Activated CD4-positive, alpha-beta memory T cell treated with anti-CD3 and anti-CD28 coated beads for 36 hours (primary cell): Measurements from ENCODE around the gene HS6ST3. TPM values are rescaled to one million over a fixed set of nuclear protein-coding genes. Genes with fewer than 3 reads are reported as not detected.

Source experiments
- CTCF ChIA-PET: fragments of 350-600 bp; sonication (Branson Sonifier 250); formaldehyde crosslinking; loops from one replicate; lab custom pipeline; 2021; ENCODE audit warnings: antibody characterized with exemption, inconsistent platforms; lab: Charles Lee
- POLR2A ChIA-PET: fragments of 350-600 bp; sonication (Branson Sonifier 250); formaldehyde crosslinking; loops from one replicate; lab custom pipeline; 2021; ENCODE audit warnings: antibody characterized with exemption; lab: Charles Lee
- DNase-seq: peaks from one replicate; pipeline ENCODE4 v3.0.0-alpha.2; 2020
- H3K27ac Mint-ChIP-seq: one replicate; pipeline ENCODE4 v1.8.0; 2021; ENCODE audit warnings: mixed read lengths
- H3K27me3 Mint-ChIP-seq: one replicate; pipeline ENCODE4 v1.8.0; 2021; ENCODE audit warnings: mixed read lengths
- H3K36me3 Mint-ChIP-seq: one replicate; pipeline ENCODE4 v1.8.0; 2021; ENCODE audit warnings: mixed read lengths
- H3K4me1 Mint-ChIP-seq: one replicate; pipeline ENCODE4 v1.8.0; 2021; ENCODE audit warnings: low read depth, mixed read lengths
- H3K4me3 Mint-ChIP-seq: one replicate; pipeline ENCODE4 v1.8.0; 2021; ENCODE audit warnings: mild to moderate bottlenecking, mixed read lengths
- H3K9me3 Mint-ChIP-seq: one replicate; pipeline ENCODE4 v1.8.0; 2021; ENCODE audit warnings: mixed read lengths
- intact Hi-C: fragments of 100-400 bp; cut with micrococcal nuclease; formaldehyde crosslinking; loops from one replicate; pipeline ENCODE4 v1.15.1; 2023
- total RNA-seq, 2 experiments: library from RNA; stranded (reverse); gene quantifications; one replicate each; pipeline ENCODE4 v1.2.3, GENCODE V29; 2021

Gene HS6ST3
- total RNA-seq, 2 experiments from 2014 or later: not detected

DNA sequence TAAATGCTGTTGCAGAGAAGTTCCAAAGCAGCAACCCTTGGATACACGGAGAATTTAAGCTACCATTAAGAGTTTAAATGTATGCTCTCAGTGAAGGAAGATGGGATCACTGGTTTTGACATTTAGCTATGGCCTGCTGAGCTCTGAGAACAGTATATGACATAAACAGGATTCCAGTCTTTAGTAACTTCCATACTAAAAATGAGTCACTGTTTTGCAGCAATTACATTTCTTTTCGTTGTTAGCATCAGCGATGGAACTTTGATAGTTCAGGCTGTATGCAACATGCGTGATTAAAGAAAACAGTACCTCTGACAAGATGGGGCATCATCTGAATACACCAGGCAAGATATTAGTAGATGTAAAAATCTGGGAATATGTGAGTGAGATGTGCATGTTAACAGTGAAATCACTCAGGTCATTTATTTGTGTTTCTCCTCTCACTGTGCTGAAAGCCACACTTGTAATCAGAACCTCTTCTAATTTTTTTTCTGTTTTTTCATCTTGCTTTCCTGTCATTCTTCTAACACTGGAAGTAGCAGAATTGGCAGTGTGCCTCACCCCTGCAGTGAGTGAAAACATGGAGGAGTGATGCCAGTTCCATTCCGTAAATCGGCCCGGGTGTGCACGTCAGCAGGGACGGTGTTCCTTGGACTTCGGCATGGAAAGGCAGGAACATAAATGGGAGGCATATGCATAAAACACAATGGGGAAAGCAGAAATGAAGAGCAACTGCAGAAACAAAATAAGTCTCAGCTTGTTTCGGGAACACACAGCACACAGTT lies 542.8 kb downstream of the HS6ST3 start:
- H3K9me3 Mint-ChIP-seq: peaks cover 4% of the 10 kb centered on the region
- H3K4me3 Mint-ChIP-seq: no peak overlapping the region
- H3K27ac Mint-ChIP-seq: no peak overlapping the region
- H3K27me3 Mint-ChIP-seq: no peaks in the 10 kb centered on the region
- ChIA-PET POLR2A (no interaction called here), CTCF (no interaction called here)
- no peaks in the 10 kb centered on the region for H3K4me1 Mint-ChIP-seq
- no peak for DNase-seq
- intact Hi-C loops: no loop called here
- H3K36me3 Mint-ChIP-seq: no peaks in the 10 kb centered on the region

DNA sequence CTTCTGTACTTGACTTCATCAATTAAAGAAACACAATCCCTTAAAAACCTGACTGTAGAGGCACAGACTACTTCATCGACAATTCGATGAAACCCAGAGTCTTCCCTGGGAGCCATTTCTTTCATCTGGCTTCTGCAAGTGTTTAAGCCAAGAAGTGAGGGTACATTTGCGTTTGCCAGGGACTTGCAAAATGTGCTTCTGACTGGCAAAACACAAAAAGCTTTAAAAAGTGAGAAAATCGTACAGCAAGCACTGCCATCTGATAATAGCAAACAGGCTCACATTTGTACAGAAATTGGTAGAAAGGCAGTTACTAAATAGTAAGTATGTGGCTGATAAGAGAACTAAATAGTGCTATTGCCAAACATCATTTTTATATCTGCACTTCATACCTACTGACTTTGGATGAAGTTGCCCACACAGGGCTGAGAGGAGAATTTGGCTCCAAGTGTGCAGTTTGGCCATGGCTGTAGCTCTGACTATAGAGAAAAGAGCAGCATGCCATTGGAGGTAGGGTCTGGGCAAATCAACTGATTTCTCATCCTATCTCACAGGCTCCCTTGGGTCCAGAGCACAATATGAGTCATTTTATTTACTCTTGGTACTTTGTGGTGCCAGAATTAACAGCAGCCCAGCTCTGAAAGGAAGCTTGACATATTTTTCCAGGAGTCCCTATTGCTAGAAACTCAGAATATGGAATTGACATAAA lies 546.2 kb downstream of the HS6ST3 start:
- Mint-ChIP-seq H3K4me3 (no peak overlapping the region), H3K36me3 (no peaks in the 10 kb centered on the region), H3K9me3 (peaks cover 19% of the 10 kb centered on the region), H3K27me3 (no peaks in the 10 kb centered on the region), H3K27ac (no peak overlapping the region), H3K4me1 (no peaks in the 10 kb centered on the region)
- CTCF ChIA-PET: no interaction called here
- intact Hi-C loops: no loop called here
- POLR2A ChIA-PET: no interaction called here
- no peak for DNase-seq

DNA sequence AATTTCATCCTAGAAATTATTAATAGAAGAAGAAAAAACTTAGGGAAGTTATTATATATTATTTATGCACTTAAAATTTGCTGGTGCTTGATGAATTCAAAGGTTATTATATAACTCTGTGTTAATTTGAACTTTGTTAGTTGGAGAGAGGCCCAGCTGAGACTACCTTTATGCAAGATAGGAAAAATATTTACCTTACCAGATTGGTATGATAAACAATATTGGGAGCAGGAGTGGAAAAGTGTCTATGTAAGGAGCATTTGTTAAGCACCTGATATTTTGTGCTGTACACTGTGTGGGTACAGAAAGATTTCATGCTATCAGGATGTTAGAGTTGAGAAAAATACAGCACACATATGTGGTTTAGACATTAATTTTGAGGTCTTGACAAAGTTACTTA lies 547.1 kb downstream of the HS6ST3 start:
- CTCF ChIA-PET: no interaction called here
- H3K4me1 Mint-ChIP-seq: no peaks in the 10 kb centered on the region
- H3K9me3 Mint-ChIP-seq: peaks cover 19% of the 10 kb centered on the region

DNA sequence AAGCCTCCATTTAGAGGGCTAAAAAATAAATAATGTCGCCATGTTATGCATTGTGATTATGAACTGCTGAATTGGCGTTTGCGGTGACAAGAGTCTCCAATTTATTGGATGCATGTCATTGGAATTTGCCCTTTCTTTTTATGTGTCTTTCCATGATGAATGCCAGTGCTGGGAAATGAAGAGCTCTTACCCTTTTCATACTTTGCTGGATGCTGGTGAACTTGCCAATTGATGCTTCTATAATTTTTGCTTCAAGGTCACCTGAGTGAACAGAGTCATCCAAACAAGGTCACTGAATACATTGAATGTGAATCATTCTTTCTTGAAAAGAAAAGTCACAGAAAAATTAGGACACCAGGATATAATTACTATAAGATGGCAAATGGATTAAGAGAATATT lies 556.2 kb downstream of the HS6ST3 start:
- no peaks in the 10 kb centered on the region for H3K4me1 Mint-ChIP-seq
- CTCF ChIA-PET: no interaction called here

More for the DNA sequence above, 547.1 kb downstream of the HS6ST3 start:
- H3K27me3 Mint-ChIP-seq: no peaks in the 10 kb centered on the region
- POLR2A ChIA-PET: no interaction called here
- no peaks in the 10 kb centered on the region for H3K36me3 Mint-ChIP-seq
- intact Hi-C loops: no loop called here
- no peak for DNase-seq
- no peak overlapping the region for H3K27ac Mint-ChIP-seq
- H3K4me3 Mint-ChIP-seq: no peak overlapping the region

DNA sequence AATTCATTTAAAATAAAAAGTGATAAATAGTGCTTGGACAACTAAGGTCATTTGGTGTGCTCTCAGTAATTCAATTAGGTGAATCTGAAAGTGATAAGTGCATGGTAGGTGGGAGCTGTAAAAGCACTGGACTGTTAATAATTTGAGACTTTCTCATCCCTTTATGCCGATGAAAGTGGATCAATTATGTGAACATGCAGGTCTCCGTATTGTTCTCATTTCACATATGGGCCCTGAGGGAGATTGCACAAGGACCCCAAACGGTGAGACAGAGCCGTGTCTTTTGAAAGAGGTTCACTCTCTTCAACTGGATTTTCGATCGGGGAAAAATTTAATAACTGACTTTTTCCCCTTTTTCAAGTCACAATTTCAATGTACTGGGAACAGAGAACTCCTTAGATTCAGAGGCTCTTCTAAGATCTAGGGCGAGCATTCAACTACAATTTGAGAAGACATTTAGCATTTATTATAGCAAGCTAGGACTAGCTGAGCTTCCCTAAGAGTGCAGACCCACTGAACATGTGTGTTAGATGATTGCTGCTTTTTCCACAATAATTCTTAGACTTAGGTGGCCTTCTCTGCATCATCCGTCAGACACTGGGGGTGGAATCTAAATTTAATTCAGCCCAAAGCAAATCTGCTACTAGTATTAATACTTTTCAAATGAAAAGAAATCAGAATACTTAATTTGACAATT lies 556.8 kb downstream of the HS6ST3 start:
- DNase-seq: no peak
- POLR2A ChIA-PET: no interaction called here
- CTCF ChIA-PET: no interaction called here
- Mint-ChIP-seq H3K4me1 (no peaks in the 10 kb centered on the region), H3K9me3 (peaks cover 13% of the 10 kb centered on the region), H3K27ac (no peak overlapping the region), H3K4me3 (no peak overlapping the region), H3K36me3 (no peaks in the 10 kb centered on the region), H3K27me3 (no peaks in the 10 kb centered on the region)
- intact Hi-C loops: no loop called here

More for the DNA sequence above, 556.2 kb downstream of the HS6ST3 start:
- Mint-ChIP-seq H3K9me3 (peaks cover 13% of the 10 kb centered on the region), H3K27me3 (no peaks in the 10 kb centered on the region), H3K36me3 (no peaks in the 10 kb centered on the region), H3K4me3 (no peak overlapping the region), H3K27ac (no peak overlapping the region)
- intact Hi-C loops: no loop called here
- DNase-seq: no peak
- POLR2A ChIA-PET: no interaction called here

DNA sequence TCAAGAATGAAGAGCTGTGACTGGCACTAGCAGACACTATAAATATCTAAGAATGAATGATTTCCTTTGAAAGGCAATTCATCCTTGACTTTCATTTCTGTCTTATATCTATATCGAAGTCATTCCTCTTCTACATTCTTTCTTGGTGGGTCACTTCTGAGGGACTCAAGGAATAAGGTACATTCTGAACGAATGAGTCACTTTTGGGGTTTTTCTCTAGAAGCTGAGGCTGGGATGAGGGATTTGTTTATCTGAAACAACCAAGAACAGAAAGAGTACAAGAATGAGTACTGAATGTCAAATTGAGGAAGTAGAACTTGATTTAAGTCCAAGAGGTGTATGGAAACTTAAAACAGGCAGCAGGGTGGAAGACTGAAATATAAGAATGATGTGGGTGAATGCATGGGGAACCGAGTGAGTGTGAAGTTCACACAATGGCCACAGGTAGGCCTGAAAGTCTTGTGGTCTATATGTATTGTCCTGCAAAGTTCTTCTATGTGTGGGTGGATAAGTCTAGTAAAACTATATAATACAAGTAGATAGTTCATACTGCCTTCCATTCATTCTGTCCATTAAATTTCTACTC lies 560.5 kb downstream of the HS6ST3 start:
- Mint-ChIP-seq H3K9me3 (peaks cover 3% of the 10 kb centered on the region), H3K4me3 (no peak overlapping the region), H3K36me3 (no peaks in the 10 kb centered on the region), H3K27ac (no peak overlapping the region), H3K4me1 (no peaks in the 10 kb centered on the region), H3K27me3 (no peaks in the 10 kb centered on the region)
- intact Hi-C loops: no loop called here
- ChIA-PET POLR2A (no interaction called here), CTCF (no interaction called here)
- DNase-seq: no peak

DNA sequence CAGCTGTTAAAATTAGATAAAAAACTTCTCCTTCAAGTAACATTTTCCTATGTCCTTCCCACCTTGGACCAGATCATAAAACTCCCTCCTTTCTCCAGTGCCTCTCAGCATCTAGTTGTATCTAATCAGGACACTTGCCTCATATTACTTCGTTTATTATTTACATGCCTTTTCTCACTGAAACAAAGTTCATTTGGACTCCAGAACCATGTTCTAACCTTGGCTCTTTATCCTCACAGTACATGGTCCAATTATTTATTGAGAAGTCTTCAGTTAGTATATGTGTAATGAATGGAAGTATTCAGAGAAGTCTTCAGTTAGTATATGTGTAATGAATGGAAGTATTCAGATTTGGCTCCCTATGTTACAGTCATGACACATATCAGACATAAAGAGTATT lies 561.7 kb downstream of the HS6ST3 start:
- H3K4me1 Mint-ChIP-seq: no peaks in the 10 kb centered on the region
- no peak for DNase-seq
- H3K4me3 Mint-ChIP-seq: no peak overlapping the region
- H3K9me3 Mint-ChIP-seq: peaks cover 3% of the 10 kb centered on the region
- ChIA-PET CTCF (no interaction called here), POLR2A (no interaction called here)
- no peaks in the 10 kb centered on the region for H3K36me3 Mint-ChIP-seq
- intact Hi-C loops: no loop called here
- H3K27ac Mint-ChIP-seq: no peak overlapping the region
- H3K27me3 Mint-ChIP-seq: no peaks in the 10 kb centered on the region

DNA sequence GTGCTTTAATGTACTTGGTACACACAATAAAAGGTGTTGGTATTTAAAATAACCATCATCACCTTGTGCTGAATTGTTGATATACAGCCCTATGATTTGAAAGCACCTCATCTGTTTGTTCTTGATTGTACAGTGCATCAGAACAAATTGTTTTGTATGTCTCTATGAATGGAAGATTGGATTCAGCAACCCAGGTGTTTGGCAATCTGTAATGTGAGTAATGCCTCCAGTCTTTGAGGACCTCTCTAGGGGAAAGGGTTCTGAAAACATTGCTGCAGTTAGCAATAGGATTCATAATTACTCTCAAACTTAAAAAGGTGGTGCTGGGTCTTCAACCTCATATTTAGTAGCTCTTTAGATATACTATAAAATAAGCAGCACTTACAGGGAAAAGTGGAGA lies 562.6 kb downstream of the HS6ST3 start:
- Mint-ChIP-seq H3K4me3 (no peak overlapping the region), H3K4me1 (no peaks in the 10 kb centered on the region), H3K27me3 (no peaks in the 10 kb centered on the region), H3K36me3 (no peaks in the 10 kb centered on the region), H3K9me3 (peaks cover 3% of the 10 kb centered on the region), H3K27ac (no peak overlapping the region)
- no peak for DNase-seq
- intact Hi-C loops: no loop called here
- ChIA-PET POLR2A (no interaction called here), CTCF (no interaction called here)

DNA sequence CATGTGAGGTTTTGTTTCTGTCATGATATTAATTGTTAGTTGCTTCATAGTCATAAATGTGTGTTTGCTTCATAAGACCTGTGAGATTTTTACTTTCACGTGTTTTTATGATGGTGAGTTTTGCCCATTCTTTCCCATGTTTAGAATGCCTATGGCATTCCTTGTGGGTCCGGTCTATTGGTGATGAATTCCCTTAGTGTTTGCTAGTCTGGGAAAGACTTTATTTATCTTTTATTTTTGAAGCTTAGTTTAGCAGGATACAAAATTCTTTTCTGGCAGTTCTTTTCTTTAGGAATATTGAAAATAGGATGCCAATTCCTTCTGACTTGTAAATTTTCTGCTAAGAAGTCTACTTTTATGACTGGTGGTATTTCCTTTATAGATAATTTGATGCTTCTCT lies 571.7 kb downstream of the HS6ST3 start:
- Mint-ChIP-seq H3K9me3 (peaks cover 24% of the 10 kb centered on the region), H3K4me3 (no peak overlapping the region), H3K27me3 (no peaks in the 10 kb centered on the region), H3K27ac (no peak overlapping the region), H3K36me3 (no peaks in the 10 kb centered on the region), H3K4me1 (no peaks in the 10 kb centered on the region)
- ChIA-PET POLR2A (no interaction called here), CTCF (no interaction called here)
- DNase-seq: no peak
- intact Hi-C loops: no loop called here

DNA sequence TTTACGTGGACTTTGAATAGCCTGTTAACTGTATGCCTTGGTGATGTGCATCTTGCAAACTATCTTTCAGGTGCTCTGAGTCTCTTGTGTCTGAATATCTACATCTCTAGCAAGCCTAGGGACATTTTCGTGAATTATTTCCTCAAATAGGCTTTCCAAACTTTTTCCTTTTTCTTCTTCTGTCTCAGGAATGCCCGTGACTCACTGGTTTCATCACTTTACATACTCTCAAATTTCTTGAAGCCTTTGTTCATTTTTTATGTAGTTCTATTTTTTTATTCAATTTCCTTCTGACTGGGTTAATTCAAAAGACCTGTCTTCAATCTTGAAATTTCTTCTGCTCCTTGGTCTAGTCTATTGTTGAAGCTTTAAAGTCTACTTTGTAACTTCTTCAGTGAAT lies 572.1 kb downstream of the HS6ST3 start:
- Mint-ChIP-seq H3K27me3 (no peaks in the 10 kb centered on the region), H3K9me3 (peaks cover 24% of the 10 kb centered on the region), H3K4me3 (no peak overlapping the region), H3K4me1 (no peaks in the 10 kb centered on the region), H3K36me3 (no peaks in the 10 kb centered on the region), H3K27ac (no peak overlapping the region)
- CTCF ChIA-PET: no interaction called here
- POLR2A ChIA-PET: no interaction called here
- intact Hi-C loops: no loop called here
- DNase-seq: no peak

DNA sequence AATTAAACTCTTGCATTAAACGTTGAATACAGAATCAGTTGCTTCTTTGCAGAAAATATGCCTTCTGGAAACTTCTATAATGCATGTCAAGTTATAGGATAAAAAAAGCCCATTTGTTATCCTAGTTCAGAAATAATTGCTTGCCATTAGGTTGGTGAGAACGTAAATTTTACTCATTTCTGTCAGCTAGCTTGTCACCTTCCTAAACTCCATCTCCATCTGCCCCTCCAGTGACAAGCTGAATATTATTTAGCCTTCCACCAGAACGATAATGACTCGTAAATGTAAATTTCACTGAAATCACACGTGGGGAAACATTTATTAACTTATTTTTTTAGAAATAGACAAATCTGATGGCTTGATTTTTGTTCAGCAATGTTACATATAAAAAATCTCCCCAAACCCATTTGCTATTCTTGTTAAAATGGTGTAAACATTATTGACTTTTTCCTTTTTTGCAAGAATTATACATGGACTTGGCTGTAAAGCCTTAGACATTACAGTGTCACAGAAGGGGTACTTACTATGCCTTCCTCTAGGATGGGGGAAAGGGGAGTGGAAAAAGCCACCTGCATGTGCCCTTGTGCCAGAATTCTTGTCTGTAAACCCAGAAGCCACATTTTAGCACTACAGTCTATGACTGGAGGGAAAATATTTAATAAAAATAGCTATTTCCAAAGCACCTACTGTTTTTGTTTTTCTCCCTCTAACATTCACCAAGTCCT lies 577.5 kb downstream of the HS6ST3 start:
- Mint-ChIP-seq H3K9me3 (peaks cover 12% of the 10 kb centered on the region), H3K4me1 (no peaks in the 10 kb centered on the region), H3K4me3 (no peak overlapping the region), H3K27me3 (no peaks in the 10 kb centered on the region), H3K27ac (no peak overlapping the region), H3K36me3 (no peaks in the 10 kb centered on the region)
- intact Hi-C loops: no loop called here
- CTCF ChIA-PET: no interaction called here
- DNase-seq: no peak
- POLR2A ChIA-PET: no interaction called here

DNA sequence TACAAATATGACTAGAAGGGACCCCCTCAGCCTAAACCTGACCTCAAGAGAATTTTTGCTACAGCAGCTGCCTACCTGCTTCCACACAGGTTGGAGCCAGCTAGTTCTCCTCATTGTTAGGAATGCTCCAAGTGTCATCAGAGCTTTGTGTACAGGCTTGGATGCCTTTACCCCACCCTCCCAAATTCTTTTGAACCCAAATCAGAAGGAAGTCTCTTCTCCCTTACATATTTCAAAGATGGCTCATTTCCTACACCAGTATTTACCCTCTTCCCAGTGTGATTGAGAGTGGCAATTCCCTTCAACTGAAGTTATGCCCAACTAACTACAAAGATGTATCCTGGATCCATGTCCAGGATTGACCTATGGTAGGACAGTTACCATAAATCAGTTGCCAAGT lies 581.2 kb downstream of the HS6ST3 start:
- ChIA-PET POLR2A (no interaction called here), CTCF (no interaction called here)
- intact Hi-C loops: no loop called here
- no peak for DNase-seq
- Mint-ChIP-seq H3K27me3 (no peaks in the 10 kb centered on the region), H3K9me3 (peaks cover 5% of the 10 kb centered on the region), H3K36me3 (no peaks in the 10 kb centered on the region), H3K4me1 (no peaks in the 10 kb centered on the region), H3K27ac (no peak overlapping the region), H3K4me3 (no peak overlapping the region)
